Psoas muscle (tissue), 8 donors: Measurements from ENCODE around the gene CDK3. TPM values are rescaled to one million over a fixed set of nuclear protein-coding genes. Genes with fewer than 3 reads are reported as not detected.

Source experiments
- ATAC-seq, 4 donors: fragments of 200-7000 bp; cut with Tn5 transposase; one replicate each; pipeline ENCODE4 v1.9.1; 2020; ENCODE audit warnings: moderate library complexity in 3 of 4, mild to moderate bottlenecking in 2 of 4
- DNase-seq, 2 donors: peaks; one replicate each; pipeline ENCODE4 v3.0.0-alpha.2; 2020
- H3K27ac ChIP-seq: fragments of 200-600 bp; one replicate; pipeline ENCODE4 v1.8.0; 2022
- H3K27me3 ChIP-seq, 3 donors: fragments of 200-600 bp in 1 of 3; one replicate each; pipeline versions ENCODE4 v1.6.1 to v1.8.0; 2013 to 2022; ENCODE audit warnings: low read length in 2 of 3, mild to moderate bottlenecking in 2 of 3, moderate library complexity in 1 of 3; ENCODE audit not compliant: insufficient read depth in 3 of 3
- H3K36me3 ChIP-seq, 2 donors: fragments of 200-600 bp in 1 of 2; one replicate each; pipeline versions ENCODE4 v1.6.1 to v1.8.0; 2013 to 2022; ENCODE audit warnings: low read depth in 1 of 2, mild to moderate bottlenecking in 1 of 2, moderate library complexity in 1 of 2; ENCODE audit not compliant: insufficient read depth in 1 of 2
- H3K4me1 ChIP-seq: fragments of 200-600 bp; one replicate; pipeline ENCODE4 v1.8.0; 2022
- H3K4me3 ChIP-seq: fragments of 200-600 bp; one replicate; pipeline ENCODE4 v1.8.0; 2022; ENCODE audit warnings: mild to moderate bottlenecking
- H3K9me3 ChIP-seq: fragments of 200-600 bp; one replicate; pipeline ENCODE4 v1.8.0; 2022
- WGBS, 3 donors: extraction: QIAGEN DNeasy Blood & Tissue Kit; methylation state at CpG; one replicate each; pipeline versions ENCODE4 v1.1.6 to v1.1.7; 2013; 5-methylcytosine and 5-hydroxymethylcytosine counted together
- intact Hi-C, 2 donors: fragments of 100-400 bp; cut with DNase I; formaldehyde crosslinking; loops; one replicate each; pipeline versions ENCODE4 v1.11.0 to v1.14.2; 2022
- polyA plus RNA-seq, 3 donors: library from polyadenylated mRNA; stranded (reverse); fragments of 200-250 nt; gene quantifications; one replicate each; pipeline ENCODE4 v1.2.3, GENCODE V29; 2013
- total RNA-seq, 4 donors: library from RNA; stranded (reverse); fragmentation: NEBNext Ultra II Directional in 2 of 4; extraction: Animal tissue kit (Norgen Biotek cat#: 25700) in 2 of 4; gene quantifications; one replicate each; pipeline versions ENCODE4 v1.2.1 to v1.2.4, GENCODE V29; 2021 to 2023
- TF ChIP-seq, protein P1 (sequence below): fragments of 200-600 bp; IDR thresholded peaks from one replicate; pipeline ENCODE4 v1.8.0; 2022; ENCODE audit warnings: antibody characterized with exemption
- donor health status: healthy with polysubstance abuse.
- donor health status: DM: no; HTN: no; CAD: no; lungs with moderate emphysema.
- donor health status: Bipolar disorder and iron deficiency.
- donor health status: healthy.
- donor health status: DM: yes; HTN: yes; CAD: no.
- donor health status: DM: no; HTN: no; CAD: no.
- donor health status: DM: no; HTN: no; CAD: no.
- donor health status: DM: yes; HTN: yes; CAD: no.

The CDK3 gene
- total and polyA plus RNA-seq, 7 donors, result 0.47 to 1.9 (median 0.64) TPM

- 79 to 81% (median 79%) methylated on average over 6 of the region's 6 CpGs for WGBS, 3 donors
- TF ChIP-seq, protein P1, sequence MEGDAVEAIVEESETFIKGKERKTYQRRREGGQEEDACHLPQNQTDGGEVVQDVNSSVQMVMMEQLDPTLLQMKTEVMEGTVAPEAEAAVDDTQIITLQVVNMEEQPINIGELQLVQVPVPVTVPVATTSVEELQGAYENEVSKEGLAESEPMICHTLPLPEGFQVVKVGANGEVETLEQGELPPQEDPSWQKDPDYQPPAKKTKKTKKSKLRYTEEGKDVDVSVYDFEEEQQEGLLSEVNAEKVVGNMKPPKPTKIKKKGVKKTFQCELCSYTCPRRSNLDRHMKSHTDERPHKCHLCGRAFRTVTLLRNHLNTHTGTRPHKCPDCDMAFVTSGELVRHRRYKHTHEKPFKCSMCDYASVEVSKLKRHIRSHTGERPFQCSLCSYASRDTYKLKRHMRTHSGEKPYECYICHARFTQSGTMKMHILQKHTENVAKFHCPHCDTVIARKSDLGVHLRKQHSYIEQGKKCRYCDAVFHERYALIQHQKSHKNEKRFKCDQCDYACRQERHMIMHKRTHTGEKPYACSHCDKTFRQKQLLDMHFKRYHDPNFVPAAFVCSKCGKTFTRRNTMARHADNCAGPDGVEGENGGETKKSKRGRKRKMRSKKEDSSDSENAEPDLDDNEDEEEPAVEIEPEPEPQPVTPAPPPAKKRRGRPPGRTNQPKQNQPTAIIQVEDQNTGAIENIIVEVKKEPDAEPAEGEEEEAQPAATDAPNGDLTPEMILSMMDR, result no peak
- Histone ChIP-seq H3K36me3 (no peaks in the 10 kb centered on the region), H3K4me3 (no peak overlapping the region), H3K27me3 (peaks cover 0 to 1% (median 0%) of the 10 kb centered on the region in 3 donors), H3K27ac (no peak overlapping the region), H3K4me1 (no peaks in the 10 kb centered on the region), H3K9me3 (no peaks in the 10 kb centered on the region)
- no peak for DNase-seq
- no peak for ATAC-seq
- intact Hi-C loops, result loop anchor here in 1 of 2 donors (10.0 kb wide), 1 partner anchor 275 kb away; no protein-coding TSS in a partner anchor
Observed at GRCh38 chr17:76019833-76020467, 19.3 kb downstream of the CDK3 start.

GRCh38 chr17:76022285-76022684 lies 21.6 kb downstream of the CDK3 start:
- H3K9me3 ChIP-seq, result no peaks in the 10 kb centered on the region
- no peaks in the 10 kb centered on the region for H3K4me1 ChIP-seq
- TF ChIP-seq, protein P1, result no peak
- WGBS, 3 donors, result 67 to 73% (median 70%) methylated on average over 24 of the region's 24 CpGs
- no peak overlapping the region for H3K27ac ChIP-seq
- DNase-seq (peak in 1 of 2 donors; percentile 39), ATAC-seq (no peak)
- intact Hi-C loops, result no loop called here
- peaks cover 0 to 1% (median 0%) of the 10 kb centered on the region in 3 donors for H3K27me3 ChIP-seq
- H3K36me3 ChIP-seq, result no peaks in the 10 kb centered on the region
- H3K4me3 ChIP-seq, result no peak overlapping the region

DNA sequence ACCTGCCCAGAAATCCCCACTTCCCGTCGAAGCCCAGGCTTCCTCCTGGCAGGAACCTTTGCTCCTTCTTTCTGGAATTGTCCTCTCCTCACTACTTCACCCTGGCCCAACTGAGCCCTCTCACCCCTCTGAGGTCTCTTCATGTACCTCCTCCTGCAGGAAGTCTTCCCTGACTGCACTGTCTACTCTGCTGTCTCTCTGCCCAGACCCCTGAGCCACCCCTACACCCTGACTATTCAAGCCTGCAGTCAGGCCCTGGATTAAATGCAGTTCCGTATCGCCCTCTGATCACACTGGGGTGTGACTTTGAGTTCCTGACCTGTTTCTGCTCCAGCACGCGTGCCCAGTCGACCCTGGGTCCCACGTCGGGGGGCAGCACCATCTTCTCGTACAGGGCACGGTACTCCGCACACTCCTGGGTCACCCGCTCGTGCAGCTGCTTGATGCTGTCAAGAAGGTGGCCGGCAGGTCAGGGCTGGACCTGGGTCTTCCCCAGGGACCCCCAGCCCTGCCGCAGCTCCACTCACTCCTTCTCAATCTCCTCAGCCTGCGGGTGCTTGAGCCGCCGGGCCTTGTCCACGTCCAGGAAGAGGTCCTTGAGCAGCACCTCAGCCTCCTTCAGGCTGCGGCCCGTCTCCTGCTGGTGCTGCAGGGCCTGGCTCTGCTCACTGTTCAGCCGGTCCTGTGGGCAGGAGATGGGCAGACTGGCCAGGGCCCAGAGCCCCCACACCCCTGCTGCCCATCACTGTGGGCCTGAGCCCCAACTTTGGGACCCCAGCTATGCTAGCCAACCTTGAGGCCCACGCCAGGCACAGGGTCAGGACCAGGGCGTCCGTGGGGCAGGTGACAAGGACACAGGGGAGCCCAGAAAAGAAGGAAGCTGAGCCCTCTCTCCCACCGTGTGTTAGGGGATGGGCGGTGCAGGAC lies 22.6 kb downstream of the CDK3 start:
- no peak overlapping the region for H3K4me3 ChIP-seq
- peaks cover 0 to 2% (median 0%) of the 10 kb centered on the region in 3 donors for H3K27me3 ChIP-seq
- no peaks in the 10 kb centered on the region for H3K4me1 ChIP-seq
- H3K9me3 ChIP-seq, result no peaks in the 10 kb centered on the region
- no peaks in the 10 kb centered on the region for H3K36me3 ChIP-seq
- H3K27ac ChIP-seq, result no peak overlapping the region
- ATAC-seq (no peak), DNase-seq (peak in 1 of 2 donors; percentile 42)
- 83 to 85% (median 83%) methylated on average over 26 to 28 of the region's 28 CpGs for WGBS, 3 donors
- TF ChIP-seq, protein P1, result no peak
- intact Hi-C loops, result no loop called here

GRCh38 chr17:76023900-76024237 lies 23.2 kb downstream of the CDK3 start:
- Histone ChIP-seq H3K27ac (no peak overlapping the region), H3K4me1 (no peaks in the 10 kb centered on the region), H3K27me3 (peaks cover 0 to 2% (median 0%) of the 10 kb centered on the region in 3 donors), H3K4me3 (no peak overlapping the region), H3K9me3 (no peaks in the 10 kb centered on the region), H3K36me3 (no peaks in the 10 kb centered on the region)
- TF ChIP-seq, protein P1, result no peak
- DNase-seq (no peak), ATAC-seq (no peak)
- intact Hi-C loops, result no loop called here
- 87 to 90% (median 89%) methylated on average over 9 of the region's 9 CpGs for WGBS, 3 donors
